T-helper 2 cell treated with Interferon-gamma antibody and Interleukin-4, amounts not matched to agents 5 μg/mL and 100 μg/mL, for 36 hours (primary cell): Measurements from ENCODE around the gene SLC22A31.
"Not testable (repeated sequence)": the region's sequence is repeated elsewhere in the genome, so short reads cannot be mapped to it uniquely, and the experiment has no call there.

ENCODE experiments used
- DNase-seq: peaks from one replicate; pipeline ENCODE4 v3.0.0; 2021; ENCODE audit warnings: low spot score
- H3K27ac Mint-ChIP-seq: one replicate; pipeline ENCODE4 v1.8.0; 2021; ENCODE audit warnings: mild to moderate bottlenecking, mixed read lengths
- H3K27me3 Mint-ChIP-seq: one replicate; pipeline ENCODE4 v1.8.0; 2021; ENCODE audit warnings: low read depth, mixed read lengths
- H3K36me3 Mint-ChIP-seq: one replicate; pipeline ENCODE4 v1.8.0; 2021; ENCODE audit warnings: low read depth, mixed read lengths
- H3K4me1 Mint-ChIP-seq: one replicate; pipeline ENCODE4 v1.8.0; 2021; ENCODE audit warnings: low read depth, mixed read lengths
- H3K4me3 Mint-ChIP-seq: one replicate; pipeline ENCODE4 v1.8.0; 2022; ENCODE audit warnings: mild to moderate bottlenecking, moderate library complexity, mixed read lengths
- H3K9me3 Mint-ChIP-seq: one replicate; pipeline ENCODE4 v1.8.0; 2021; ENCODE audit warnings: mixed read lengths

Gene SLC22A31

DNA sequence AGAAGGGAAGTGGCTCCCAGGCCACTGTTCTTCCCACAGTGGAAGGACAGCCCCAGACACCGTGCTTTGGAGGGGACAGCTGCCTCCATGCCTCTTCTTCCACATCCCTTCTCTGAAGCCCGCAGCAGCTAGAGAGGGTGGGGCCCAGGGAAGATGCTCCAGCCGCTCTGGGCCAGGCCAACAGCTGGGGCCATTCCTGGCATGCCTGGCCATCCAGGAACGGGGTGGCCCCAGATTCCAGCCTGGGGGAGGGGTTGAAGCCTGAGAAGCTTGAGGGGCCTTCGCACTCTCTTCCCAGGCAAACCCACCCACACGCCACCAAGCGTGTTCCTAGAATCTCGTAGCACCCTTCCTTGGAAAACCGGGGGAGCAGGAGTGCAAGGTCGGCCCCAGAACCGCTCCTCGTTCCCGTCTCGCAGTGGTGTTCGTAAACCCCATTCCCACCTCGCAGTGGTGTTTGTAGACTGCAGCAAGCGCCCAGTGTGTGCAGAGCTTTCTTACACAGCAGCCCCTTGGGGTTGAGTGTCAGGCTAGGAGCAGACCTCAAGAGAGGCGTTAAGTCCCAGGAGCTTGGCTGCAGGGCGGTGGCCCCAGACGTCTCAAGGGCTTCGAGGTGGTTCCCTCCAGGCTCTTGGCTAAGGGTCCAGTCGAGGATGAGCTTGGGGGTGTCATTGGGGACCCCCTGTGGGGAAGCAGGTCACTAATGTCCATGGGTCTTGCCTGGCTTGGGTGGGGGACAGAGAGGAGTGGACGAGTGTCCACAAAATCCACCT, 26.1 kb downstream of the SLC22A31 start:
- no peaks in the 10 kb centered on the region for H3K36me3 Mint-ChIP-seq
- H3K9me3 Mint-ChIP-seq = no peaks in the 10 kb centered on the region
- no peak overlapping the region for H3K27ac Mint-ChIP-seq
- peaks cover 5% of the 10 kb centered on the region for H3K4me1 Mint-ChIP-seq
- H3K4me3 Mint-ChIP-seq = no peak overlapping the region
- no peaks in the 10 kb centered on the region for H3K27me3 Mint-ChIP-seq
- DNase-seq = no peak

DNA sequence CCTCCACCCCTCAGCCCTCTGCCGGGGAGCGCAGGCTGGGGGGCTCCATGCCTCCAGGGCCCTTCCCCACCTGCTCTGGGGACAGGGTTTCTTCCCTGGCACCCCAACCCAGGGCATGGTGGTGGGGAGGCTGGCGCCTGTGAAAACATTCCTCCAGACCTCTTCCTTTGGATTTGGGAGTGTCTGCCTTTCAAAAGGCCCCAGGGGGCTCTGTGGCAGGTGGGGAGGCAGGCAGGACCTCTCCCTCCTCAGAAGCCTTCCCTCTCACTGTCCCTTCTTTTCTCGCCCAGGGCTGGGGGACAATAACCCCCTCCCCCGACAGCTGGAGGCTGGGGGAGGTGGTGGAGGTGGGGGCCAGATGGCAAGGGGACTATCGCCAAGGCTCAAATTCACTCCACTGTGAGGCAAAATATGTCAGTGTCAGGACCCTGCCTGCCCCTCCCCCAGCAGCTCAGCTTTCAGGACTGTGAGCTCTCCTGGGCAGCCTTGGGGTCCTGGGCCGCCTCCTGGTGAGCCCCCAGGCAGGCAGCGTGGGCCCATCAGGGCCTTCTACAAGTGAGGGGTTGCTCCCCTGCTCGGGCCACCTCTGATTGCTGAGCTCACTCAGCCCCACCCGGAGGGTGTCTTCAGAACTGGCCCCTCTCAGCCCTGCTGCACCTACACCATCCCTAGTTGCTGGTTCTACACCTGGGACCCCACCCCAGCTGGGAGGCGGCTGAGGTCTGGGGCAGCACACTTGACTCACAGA, 27.0 kb downstream of the SLC22A31 start:
- H3K4me1 Mint-ChIP-seq = peaks cover 5% of the 10 kb centered on the region
- no peak overlapping the region for H3K4me3 Mint-ChIP-seq
- H3K27ac Mint-ChIP-seq = no peak overlapping the region
- no peaks in the 10 kb centered on the region for H3K36me3 Mint-ChIP-seq
- H3K9me3 Mint-ChIP-seq = no peaks in the 10 kb centered on the region
- H3K27me3 Mint-ChIP-seq = no peaks in the 10 kb centered on the region
- DNase-seq = no peak

DNA sequence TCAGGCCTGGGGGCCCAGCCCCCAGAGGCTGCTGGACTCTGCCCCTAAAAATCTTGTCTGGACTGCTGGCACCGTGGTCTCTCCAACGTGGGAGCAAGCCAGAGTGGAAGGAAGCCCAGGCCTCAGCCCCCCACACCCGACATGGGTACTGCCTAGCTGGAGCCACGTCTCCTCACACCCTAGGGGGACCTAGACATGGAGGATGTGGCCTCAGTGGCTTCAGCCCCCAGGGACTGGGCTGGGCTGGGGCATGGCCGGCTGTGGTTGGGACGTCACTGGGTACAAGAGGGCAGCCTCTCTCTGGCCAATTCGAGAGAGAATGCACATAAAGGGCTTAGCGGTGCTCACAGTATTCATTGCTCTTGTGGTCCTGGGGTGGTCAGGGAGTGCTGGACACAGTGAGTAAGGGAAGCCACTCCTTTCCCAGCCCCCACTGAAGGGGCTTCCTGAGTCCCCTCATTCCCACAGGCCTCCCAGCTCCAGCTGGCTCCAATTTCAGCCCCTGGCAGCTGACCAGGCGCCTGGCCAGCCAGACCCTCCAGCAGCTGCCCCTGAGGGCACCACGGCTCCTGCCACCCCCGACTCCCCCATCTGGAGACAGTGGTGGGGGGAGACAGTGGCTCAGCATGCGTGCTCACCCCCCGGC, 27.7 kb downstream of the SLC22A31 start:
- DNase-seq = no peak
- H3K36me3 Mint-ChIP-seq = no peaks in the 10 kb centered on the region
- peaks cover 5% of the 10 kb centered on the region for H3K4me1 Mint-ChIP-seq
- no peak overlapping the region for H3K27ac Mint-ChIP-seq
- no peaks in the 10 kb centered on the region for H3K9me3 Mint-ChIP-seq
- no peak overlapping the region for H3K4me3 Mint-ChIP-seq
- no peaks in the 10 kb centered on the region for H3K27me3 Mint-ChIP-seq

DNA sequence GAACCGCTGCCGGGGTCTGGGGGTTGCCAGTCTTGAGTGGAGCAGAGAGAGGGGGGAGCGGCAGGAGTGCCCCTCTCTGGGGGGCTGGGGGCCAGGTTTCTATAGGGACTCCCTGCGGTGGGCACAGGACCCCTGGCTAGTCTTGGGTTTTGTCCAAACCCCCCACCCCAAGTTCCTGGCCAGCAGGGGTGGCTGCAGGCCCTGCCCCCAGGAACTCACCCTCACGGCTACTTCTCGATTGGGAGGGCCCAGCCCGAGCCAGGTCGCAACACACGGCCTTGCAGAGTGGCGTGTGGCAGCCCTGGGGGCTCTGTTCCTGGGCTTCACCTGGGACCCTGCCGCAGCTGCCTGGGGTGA, 28.2 kb downstream of the SLC22A31 start:
- H3K36me3 Mint-ChIP-seq = no peaks in the 10 kb centered on the region
- no peaks in the 10 kb centered on the region for H3K27me3 Mint-ChIP-seq
- H3K9me3 Mint-ChIP-seq = no peaks in the 10 kb centered on the region
- H3K4me3 Mint-ChIP-seq = no peak overlapping the region
- H3K27ac Mint-ChIP-seq = no peak overlapping the region
- peaks cover 5% of the 10 kb centered on the region for H3K4me1 Mint-ChIP-seq
- no peak for DNase-seq

DNA sequence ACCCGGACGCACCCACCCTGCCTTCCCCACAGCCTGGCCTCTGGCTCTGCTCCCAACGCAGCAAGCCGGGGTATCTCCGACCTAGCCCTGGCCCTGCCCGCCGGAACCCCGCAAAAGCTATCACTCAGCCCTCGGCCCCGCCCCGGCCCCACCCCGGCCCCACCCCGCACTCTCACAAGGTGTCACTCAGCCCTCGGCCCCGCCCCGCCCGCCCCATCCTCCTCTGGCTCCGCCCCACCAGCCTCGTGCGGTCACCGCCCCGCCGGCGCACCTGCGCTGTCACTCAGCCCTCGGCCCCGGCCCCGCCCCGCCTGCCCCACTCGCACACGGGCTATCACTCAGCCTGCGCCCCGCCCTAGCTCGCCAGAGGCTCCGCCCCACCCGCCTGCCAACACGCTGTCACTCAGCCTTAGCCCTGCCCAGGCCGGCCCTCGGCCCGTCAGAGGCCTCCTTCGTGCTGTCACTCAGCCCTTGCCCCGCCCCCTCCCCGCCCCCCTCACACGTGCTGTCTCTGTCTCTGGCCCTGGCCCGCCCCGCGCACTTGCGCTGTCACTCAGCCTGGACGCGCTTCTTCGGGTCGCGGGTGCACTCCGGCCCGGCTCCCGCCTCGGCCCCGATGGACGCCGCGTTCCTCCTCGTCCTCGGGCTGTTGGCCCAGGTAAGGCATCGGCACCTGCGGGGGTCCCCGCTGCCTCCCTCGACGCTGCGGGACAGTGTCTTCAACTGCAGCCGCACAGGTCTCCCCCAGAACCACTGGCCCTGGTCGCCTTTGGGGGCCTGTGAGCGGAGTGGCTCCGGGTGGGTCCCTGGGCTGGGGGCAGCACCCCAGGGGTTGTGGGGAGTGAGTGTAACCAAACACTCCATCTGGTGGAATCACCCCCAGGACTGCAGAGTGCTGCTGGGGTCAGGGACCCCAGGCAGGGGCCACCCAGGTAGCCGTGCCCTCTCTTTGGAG, 28.8 kb downstream of the SLC22A31 start, which contains the start of gene CDH15:
TSS of gene CDH15 (plus strand) at position 533 of the 955 bp plus-strand sequence. CDS start at position 617, 84 bp downstream.
- Mint-ChIP-seq H3K9me3 (no peaks in the 10 kb centered on the region), H3K27me3 (no peaks in the 10 kb centered on the region), H3K27ac (no peak within 1 kb of the TSS), H3K4me1 (peaks cover 5% of the 10 kb centered on the region), H3K36me3 (no peaks in the 10 kb centered on the region), H3K4me3 (peak within 1 kb of the TSS; percentile 68)
- peak; percentile 88 for DNase-seq

DNA sequence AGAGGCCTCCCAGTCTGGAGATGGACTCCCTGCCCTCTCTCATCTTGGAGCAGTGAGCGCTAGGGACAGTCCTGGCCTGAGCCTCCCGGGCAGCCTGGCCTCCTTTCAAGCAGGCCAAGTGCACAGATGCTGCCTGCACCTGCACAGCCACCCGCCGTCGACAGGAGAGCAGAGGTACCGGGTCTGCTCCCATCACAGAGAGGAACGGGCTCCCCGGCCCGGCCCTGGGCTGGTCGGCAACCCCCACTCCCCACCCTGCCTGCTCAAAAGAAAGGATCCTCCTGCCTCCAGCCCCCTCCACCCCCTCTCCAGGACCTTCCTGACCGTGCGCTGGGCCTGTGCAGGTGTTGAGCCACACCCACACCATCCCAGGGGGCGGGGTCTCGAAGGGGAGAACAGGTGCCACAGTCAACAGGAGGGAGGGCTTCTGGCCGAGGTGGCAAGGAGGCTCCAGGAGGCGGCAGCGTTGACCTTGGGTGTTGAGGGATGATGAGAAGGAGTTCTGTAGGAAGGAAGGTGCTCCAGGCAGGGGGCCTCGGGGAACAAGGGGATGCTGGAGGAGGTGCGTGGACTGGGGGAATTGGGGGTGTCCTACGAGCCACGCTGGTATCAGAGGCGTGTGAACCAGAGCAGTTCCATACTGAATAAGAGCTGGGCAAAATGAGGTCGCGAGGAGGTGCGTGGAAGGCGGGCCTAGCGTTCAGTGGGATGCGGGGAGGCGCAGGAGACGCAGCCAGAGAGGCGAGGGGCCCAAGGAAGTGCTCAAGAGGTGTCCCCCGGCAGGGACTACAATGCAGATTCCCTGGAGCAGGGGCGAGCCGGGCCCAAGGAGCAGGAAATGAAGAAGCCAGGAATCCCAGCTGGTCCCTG, 29.8 kb downstream of the SLC22A31 start:
- peak overlapping the region; percentile 68 for H3K4me3 Mint-ChIP-seq
- H3K27me3 Mint-ChIP-seq = no peaks in the 10 kb centered on the region
- no peak for DNase-seq
- H3K36me3 Mint-ChIP-seq = no peaks in the 10 kb centered on the region
- no peaks in the 10 kb centered on the region for H3K9me3 Mint-ChIP-seq
- peaks cover 5% of the 10 kb centered on the region for H3K4me1 Mint-ChIP-seq
- no peak overlapping the region for H3K27ac Mint-ChIP-seq

DNA sequence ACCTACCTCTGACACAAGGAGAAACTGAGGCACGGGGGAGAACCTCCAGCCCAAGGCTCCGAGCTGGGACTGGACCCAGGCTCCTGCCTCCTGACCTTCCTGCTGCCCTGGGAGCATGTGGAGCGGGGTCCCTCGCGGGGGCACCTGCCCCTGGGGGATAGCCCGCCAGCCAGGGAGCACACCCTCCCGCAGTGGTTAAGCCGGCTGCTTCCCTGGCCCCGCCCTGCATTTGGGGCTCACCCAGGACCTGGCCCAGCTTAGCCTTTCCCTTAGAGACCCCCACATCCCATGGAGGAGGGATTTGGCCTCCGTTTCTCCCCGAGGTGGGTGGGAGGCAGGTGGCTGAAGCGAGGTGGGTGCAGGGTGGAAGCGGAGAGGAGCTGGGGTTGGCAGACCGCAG, 30.6 kb downstream of the SLC22A31 start:
- Mint-ChIP-seq H3K27ac (no peak overlapping the region), H3K4me3 (no peak overlapping the region)

DNA sequence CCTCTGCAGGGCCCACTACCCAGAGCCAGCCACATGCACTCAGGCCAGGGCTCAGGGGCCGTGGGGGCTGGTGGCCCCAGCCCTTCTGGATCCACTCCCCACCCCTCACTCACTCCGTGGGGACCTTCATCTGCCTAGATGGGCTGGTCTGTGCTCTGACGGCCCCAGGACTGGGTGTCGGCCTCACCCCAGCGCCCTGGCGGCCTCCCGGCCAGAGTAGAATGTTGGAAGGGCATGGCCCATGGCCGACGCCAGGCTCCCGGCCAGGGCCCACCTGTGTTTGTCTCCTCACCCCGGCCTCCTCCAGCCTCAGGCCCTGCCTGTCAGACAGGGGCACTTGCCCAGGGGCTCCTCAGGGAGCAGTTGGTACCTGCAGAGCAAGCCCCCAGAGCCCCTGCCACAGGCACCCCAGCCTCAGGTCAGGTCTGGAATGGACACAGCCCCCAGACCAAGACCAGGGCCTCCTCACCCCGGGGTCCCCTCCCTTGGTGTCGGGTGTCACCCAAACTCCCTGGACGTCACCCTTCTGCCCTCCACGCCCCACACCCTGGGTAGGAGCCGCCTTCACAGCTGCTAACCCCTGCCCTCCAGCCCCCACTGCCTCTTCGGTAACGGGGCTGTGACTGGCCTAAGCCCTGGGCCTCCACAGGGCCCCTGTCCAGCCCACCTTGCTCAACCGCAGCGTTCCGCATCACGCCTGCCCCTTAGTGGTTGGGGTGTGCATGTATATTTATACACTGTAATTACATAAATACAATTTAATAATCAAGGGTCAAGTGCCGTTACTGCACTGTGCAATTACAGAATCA, 31.8 kb downstream of the SLC22A31 start:
- no peak for DNase-seq
- Mint-ChIP-seq H3K27ac (no peak overlapping the region), H3K4me3 (no peak overlapping the region), H3K9me3 (no peaks in the 10 kb centered on the region), H3K27me3 (no peaks in the 10 kb centered on the region), H3K4me1 (peaks cover 5% of the 10 kb centered on the region), H3K36me3 (no peaks in the 10 kb centered on the region)

More for the DNA sequence above, 30.6 kb downstream of the SLC22A31 start:
- Mint-ChIP-seq H3K4me1 (peaks cover 5% of the 10 kb centered on the region), H3K36me3 (no peaks in the 10 kb centered on the region), H3K27me3 (no peaks in the 10 kb centered on the region), H3K9me3 (no peaks in the 10 kb centered on the region)
- no peak for DNase-seq

DNA sequence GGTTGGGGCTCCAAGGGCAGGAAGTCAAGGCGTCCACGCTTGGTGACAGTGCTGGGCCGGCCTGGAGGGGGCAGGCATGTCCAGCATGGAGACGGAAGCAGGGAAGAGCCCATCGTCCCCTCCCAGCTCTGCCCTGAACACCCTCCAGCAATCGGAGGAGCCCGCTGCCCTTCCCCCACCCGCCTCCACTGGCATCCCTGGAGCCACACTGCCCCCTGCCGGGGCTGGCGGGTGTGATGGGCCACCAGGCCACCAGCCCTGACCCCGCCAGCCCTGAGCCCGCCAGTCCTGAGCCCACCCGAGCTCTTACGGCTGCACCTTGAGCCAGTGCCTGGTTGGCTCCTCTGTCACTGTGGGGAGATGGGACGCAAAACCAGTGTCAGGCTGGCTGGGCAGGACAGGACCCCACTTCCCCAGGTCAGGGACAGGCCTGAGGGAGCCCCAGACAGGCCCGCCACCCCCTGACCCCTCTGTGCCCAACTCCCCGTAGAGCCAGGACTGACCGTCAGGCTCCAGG, 32.9 kb downstream of the SLC22A31 start:
- Mint-ChIP-seq H3K9me3 (no peaks in the 10 kb centered on the region), H3K27ac (no peak overlapping the region), H3K36me3 (no peaks in the 10 kb centered on the region), H3K4me3 (no peak overlapping the region), H3K27me3 (no peaks in the 10 kb centered on the region), H3K4me1 (peaks cover 5% of the 10 kb centered on the region)
- DNase-seq = peak; percentile 74

DNA sequence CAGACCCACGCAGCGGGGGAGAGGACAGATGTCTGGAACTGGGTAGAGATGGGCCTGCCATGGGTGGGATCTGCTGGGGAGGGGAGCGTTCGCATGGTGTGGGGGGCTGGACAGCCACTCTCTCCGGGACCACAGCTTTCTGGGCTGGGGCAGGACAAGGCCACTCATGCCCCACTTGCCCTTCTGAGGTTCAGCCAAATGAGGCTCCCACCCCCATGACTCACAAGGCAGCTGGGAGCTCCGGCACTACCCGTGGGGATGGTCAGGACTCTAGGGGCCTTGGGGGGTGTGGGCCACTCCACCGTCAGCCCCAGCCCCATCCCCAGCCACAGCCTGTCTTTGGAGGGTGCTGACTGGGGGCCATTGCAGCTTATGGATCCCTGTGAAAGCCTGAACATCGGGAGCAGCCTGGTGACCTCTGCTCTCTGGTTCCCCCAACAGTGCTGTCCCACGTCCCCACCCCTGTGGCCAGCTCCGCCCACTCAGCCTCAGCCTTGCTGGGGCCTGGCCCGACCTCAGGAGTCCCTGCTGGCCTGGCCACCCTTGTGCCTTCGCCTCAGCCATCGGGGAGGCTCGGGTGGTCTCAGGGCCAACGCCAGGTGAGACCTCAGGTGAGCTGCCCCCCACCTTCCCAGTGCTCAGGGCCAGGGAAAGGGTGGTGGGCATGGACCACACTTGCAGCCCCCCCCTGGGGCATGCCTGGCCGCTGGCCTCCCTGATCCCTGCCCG, 33.5 kb downstream of the SLC22A31 start:
- H3K27me3 Mint-ChIP-seq = no peaks in the 10 kb centered on the region
- no peaks in the 10 kb centered on the region for H3K9me3 Mint-ChIP-seq
- H3K36me3 Mint-ChIP-seq = no peaks in the 10 kb centered on the region
- no peak for DNase-seq
- H3K4me1 Mint-ChIP-seq = peaks cover 5% of the 10 kb centered on the region
- no peak overlapping the region for H3K4me3 Mint-ChIP-seq
- H3K27ac Mint-ChIP-seq = no peak overlapping the region

DNA sequence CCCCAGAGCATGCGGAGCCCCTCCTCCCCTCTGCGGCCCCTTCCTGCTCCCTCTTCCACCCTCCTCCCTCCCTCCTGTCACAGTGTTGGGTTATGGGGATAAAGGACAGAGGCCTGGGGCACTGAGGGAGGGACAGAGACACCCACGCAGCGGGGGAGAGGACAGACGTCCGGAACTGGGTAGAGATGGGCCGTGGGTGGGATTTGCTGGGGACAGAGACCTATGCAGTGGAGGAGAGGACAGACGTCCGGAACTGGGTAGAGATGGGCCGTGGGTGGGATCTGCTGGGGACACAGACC, 34.7 kb downstream of the SLC22A31 start:
- not testable (repeated sequence) for H3K36me3 Mint-ChIP-seq, H3K9me3 Mint-ChIP-seq, H3K4me3 Mint-ChIP-seq, H3K27me3 Mint-ChIP-seq, H3K27ac Mint-ChIP-seq, H3K4me1 Mint-ChIP-seq, DNase-seq
